Body of pancreas (tissue), 4 donors: ENCODE measurements around the gene TPPP3. TPM values are rescaled to one million over a fixed set of nuclear protein-coding genes. Genes with fewer than 3 reads are reported as not detected.
"Not testable (repeated sequence)": the region's sequence is repeated elsewhere in the genome, so short reads cannot be mapped to it uniquely, and the experiment has no call there.

Experiments
- ATAC-seq: fragments of 150-250 bp; one replicate; pipeline ENCODE4 v1.9.1; 2016
- DNase-seq, 4 donors: peaks; one replicate each; pipeline ENCODE4 v3.0.0-alpha.2; 2019
- H3K27ac ChIP-seq, 4 donors: fragments of 200-600 bp; sonication (generic); 1 replicate in 3 of 4; 2 replicates in 1 of 4; pipeline versions ENCODE4 v1.5.1 to v1.6.1; 2016 to 2019; ENCODE audit warnings: mild to moderate bottlenecking in 1 of 4, mixed read lengths in 1 of 4, moderate library complexity in 1 of 4
- H3K27me3 ChIP-seq, 2 donors: fragments of 200-600 bp; sonication (generic); one replicate each; pipeline ENCODE4 v1.6.0; 2016; ENCODE audit warnings: mild to moderate bottlenecking in 1 of 2
- H3K36me3 ChIP-seq, 2 donors: fragments of 200-600 bp; sonication (generic); replicated peaks in 1 of 2; 2 replicates each; pipeline ENCODE4 v1.5.1; 2016; ENCODE audit warnings: low read depth in 2 of 2; ENCODE audit not compliant: insufficient read depth in 1 of 2
- H3K4me1 ChIP-seq: fragments of 200-600 bp; sonication (generic); one replicate; pipeline ENCODE4 v1.6.0; 2016
- H3K4me3 ChIP-seq, 2 donors: fragments of 200-600 bp; sonication (generic); 1 replicate in 1 of 2; 2 replicates in 1 of 2; pipeline ENCODE4 v1.5.1; 2016 to 2019
- H3K9me3 ChIP-seq, 3 donors: fragments of 200-600 bp; sonication (generic); 1 replicate in 2 of 3; 2 replicates in 1 of 3; pipeline ENCODE4 v1.5.1; 2016
- POLR2A ChIP-seq, 3 donors: fragments of 450-650 bp; IDR thresholded peaks; one replicate each; pipeline ENCODE4 v1.6.1; 2016; ENCODE audit warnings: antibody characterized with exemption in 3 of 3, mild to moderate bottlenecking in 2 of 3
- WGBS, 2 donors: methylation state at CpG; one replicate each; pipeline ENCODE4 v1.1.5; 2017; 5-methylcytosine and 5-hydroxymethylcytosine counted together
- intact Hi-C: fragments of 100-400 bp; cut with DNase I; formaldehyde crosslinking; loops from one replicate; pipeline ENCODE4 v1.15.1; 2023
- total RNA-seq, 2 donors: library from RNA; depleted of rRNA; stranded (reverse); fragments of >200 nt; gene quantifications; one replicate each; pipeline ENCODE4 v1.1.0, GENCODE V29; 2016
- TF ChIP-seq, protein P1 (sequence below), 7 experiments: fragments of 450-650 bp in 4 of 7; fragments of 200-600 bp in 3 of 7; sonication (generic) in 3 of 7; IDR thresholded peaks; one replicate each; pipeline ENCODE4 v1.5.1; 2016 to 2019; ENCODE audit warnings: antibody characterized with exemption in 7 of 7

TPPP3 gene
- total RNA-seq, 2 donors from 2014 or later = 11.2 to 30.0 TPM

DNA sequence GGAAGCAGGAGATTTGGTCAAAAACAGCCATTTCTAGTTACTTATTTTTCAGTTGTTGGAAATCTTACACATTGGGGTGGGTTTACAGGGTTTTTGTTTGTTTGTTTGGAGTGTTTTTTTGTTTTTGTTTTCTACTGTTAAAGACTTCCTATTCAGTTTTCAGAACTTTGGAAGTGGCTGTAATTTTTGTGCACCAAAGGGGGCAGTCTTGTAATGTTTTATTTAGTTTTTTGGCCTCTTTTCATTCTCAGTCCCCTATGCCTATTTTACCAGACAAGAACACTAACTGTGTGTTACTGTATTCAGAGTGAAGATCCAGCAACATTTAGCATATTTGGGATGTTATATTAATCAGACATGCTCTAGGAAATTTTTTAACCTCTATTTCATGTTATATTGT, 20.6 kb downstream of the TPPP3 start:
- Histone ChIP-seq H3K27ac (no peak overlapping the region), H3K27me3 (no peaks in the 10 kb centered on the region), H3K4me3 (no peak overlapping the region), H3K36me3 (no peaks in the 10 kb centered on the region), H3K9me3 (no peaks in the 10 kb centered on the region), H3K4me1 (no peaks in the 10 kb centered on the region)
- ATAC-seq (no peak), DNase-seq (no peak)
- TF ChIP-seq POLR2A (IDR thresholded peaks at IDR 0.05) = no peak
- TF ChIP-seq, protein P1, sequence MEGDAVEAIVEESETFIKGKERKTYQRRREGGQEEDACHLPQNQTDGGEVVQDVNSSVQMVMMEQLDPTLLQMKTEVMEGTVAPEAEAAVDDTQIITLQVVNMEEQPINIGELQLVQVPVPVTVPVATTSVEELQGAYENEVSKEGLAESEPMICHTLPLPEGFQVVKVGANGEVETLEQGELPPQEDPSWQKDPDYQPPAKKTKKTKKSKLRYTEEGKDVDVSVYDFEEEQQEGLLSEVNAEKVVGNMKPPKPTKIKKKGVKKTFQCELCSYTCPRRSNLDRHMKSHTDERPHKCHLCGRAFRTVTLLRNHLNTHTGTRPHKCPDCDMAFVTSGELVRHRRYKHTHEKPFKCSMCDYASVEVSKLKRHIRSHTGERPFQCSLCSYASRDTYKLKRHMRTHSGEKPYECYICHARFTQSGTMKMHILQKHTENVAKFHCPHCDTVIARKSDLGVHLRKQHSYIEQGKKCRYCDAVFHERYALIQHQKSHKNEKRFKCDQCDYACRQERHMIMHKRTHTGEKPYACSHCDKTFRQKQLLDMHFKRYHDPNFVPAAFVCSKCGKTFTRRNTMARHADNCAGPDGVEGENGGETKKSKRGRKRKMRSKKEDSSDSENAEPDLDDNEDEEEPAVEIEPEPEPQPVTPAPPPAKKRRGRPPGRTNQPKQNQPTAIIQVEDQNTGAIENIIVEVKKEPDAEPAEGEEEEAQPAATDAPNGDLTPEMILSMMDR (IDR thresholded peaks at IDR 0.05) = peak in 6 of 7 experiments; percentile 22 to 67 (median 54)
- intact Hi-C loops = no loop called here

GRCh38 chr16:67370661-67371060, 22.6 kb downstream of the TPPP3 start:
- no peak for ATAC-seq
- Histone ChIP-seq H3K4me3 (no peak overlapping the region), H3K4me1 (no peaks in the 10 kb centered on the region), H3K27me3 (no peaks in the 10 kb centered on the region), H3K9me3 (no peaks in the 10 kb centered on the region), H3K27ac (no peak overlapping the region), H3K36me3 (no peaks in the 10 kb centered on the region)
- TF ChIP-seq, protein P1 (IDR thresholded peaks at IDR 0.05) = no peak
- TF ChIP-seq POLR2A (IDR thresholded peaks at IDR 0.05) = no peak
- WGBS, 2 donors = 75 to 84% methylated on average over 4 of the region's 4 CpGs
- intact Hi-C loops = no loop called here
- DNase-seq = no peak

DNA sequence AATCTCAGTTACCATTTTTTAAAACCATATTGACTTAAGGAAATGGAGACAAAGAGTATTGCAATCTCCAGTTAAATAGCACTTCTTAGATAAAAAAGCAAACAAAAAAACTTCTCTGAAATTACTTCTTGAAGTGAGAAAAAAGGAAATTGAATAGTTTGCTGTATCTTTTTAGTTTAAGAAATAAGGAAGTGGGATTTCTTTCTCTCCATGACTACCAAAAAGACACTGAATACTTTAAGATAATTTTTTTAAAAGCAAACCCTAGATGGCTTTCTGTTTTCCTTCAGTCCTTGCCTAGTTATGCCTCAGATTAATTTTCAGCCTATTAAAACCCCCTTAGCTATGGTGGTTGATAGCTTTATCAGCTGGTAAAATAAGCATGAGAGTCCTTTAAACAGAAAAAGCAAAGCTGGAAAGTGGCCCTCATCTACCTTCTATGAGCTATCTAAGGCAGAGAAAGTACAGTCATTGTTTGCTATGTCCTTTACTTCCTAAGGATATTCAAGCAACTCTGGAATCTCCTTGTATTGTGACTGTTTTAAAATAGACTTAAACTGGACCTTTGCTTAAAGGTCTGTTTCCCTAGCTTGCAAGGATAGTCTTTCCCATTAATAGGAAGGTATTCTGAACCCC, 28.6 kb downstream of the TPPP3 start:
- H3K27ac ChIP-seq = peak overlapping the region in 2 of 4 donors; percentile 62 to 79
- H3K36me3 ChIP-seq = no peaks in the 10 kb centered on the region
- intact Hi-C loops = no loop called here
- H3K4me1 ChIP-seq = peaks cover 8% of the 10 kb centered on the region
- no peaks in the 10 kb centered on the region for H3K27me3 ChIP-seq
- H3K4me3 ChIP-seq = no peak overlapping the region
- no peak for DNase-seq
- ATAC-seq = no peak
- H3K9me3 ChIP-seq = no peaks in the 10 kb centered on the region
- TF ChIP-seq POLR2A (IDR thresholded peaks at IDR 0.05) = no peak
- TF ChIP-seq, protein P1 (IDR thresholded peaks at IDR 0.05) = no peak

DNA sequence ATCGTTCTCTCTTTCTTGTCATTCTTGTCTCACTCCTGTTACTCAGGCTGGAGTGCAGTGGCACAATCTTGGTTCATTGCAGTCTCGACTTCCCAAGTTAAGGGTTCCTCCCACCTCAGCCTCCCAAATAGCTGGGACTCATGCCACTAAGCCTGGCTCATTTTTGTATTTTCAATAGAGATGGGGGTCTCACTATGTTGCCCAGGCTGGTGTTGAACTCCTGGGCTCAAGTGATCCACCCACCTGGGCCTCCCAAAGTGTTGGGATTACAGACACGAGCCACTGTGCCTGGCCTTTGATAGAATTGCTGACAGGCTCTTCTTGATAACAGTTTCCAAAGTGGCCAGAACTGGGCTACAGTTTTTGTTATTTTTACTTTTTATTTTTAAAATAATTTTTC, 32.3 kb downstream of the TPPP3 start:
- TF ChIP-seq POLR2A (IDR thresholded peaks at IDR 0.05) = no peak
- TF ChIP-seq, protein P1 (IDR thresholded peaks at IDR 0.05) = no peak
- intact Hi-C loops = no loop called here
- no peaks in the 10 kb centered on the region for H3K36me3 ChIP-seq
- H3K4me3 ChIP-seq = no peak overlapping the region
- peaks cover 8% of the 10 kb centered on the region for H3K4me1 ChIP-seq
- WGBS, 2 donors = 55 to 68% methylated on average over 3 of the region's 3 CpGs
- no peaks in the 10 kb centered on the region for H3K27me3 ChIP-seq
- ATAC-seq = no peak
- DNase-seq = no peak
- no peaks in the 10 kb centered on the region for H3K9me3 ChIP-seq
- no peak overlapping the region for H3K27ac ChIP-seq

DNA sequence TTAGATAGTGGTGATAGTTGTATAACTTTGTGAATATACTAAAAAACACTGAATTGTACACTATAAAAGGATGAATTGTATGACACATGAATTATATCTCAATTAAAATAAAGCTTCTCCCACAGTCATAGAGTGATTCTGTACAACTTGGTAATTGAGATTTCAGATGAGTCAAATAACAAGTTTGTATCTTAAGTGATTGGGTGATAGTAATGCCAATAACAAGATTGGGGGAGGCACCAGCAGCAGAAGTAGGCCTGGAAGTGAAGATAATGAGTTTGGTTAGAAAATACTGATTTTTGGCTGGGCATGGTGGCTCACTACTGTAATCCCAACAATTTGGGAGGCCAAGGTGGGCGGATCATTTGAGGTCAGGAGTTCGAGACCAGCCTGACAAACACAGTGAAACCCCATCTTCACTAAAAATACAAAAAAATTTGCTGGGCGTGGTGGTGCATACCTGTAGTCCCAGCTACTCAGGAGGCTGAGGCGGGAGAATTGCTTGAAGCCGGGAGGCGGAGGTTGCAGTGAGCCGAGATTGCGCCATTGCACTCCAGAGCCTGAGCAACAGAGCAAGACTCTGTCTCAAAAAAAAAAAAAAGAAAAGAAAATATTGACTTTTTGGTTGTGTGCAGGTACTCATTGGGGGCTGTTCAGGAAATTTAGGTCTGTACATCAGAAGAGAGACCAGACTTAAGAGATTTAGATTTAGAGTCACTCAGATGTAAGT, 33.6 kb downstream of the TPPP3 start:
- H3K27ac ChIP-seq, H3K27me3 ChIP-seq, H3K36me3 ChIP-seq, intact Hi-C loops, ATAC-seq, H3K9me3 ChIP-seq, DNase-seq, H3K4me3 ChIP-seq, H3K4me1 ChIP-seq: not testable (repeated sequence)
- WGBS, 2 donors = 90 to 95% methylated on average over 8 of the region's 8 CpGs
